ENCODE data around the gene TTC23.
"Not testable (repeated sequence)": the region's sequence is repeated elsewhere in the genome, so short reads cannot be mapped to it uniquely, and the experiment has no call there.

TTC23 gene

GRCh38 chr15:99248000-99248715, 1.2 kb downstream of the TTC23 start:
- no peak for DNase-seq (ENCODE audit: low read depth)

GRCh38 chr15:99247062-99247461, 2.3 kb downstream of the TTC23 start:
- no peak for DNase-seq (ENCODE audit: low read depth)

GRCh38 chr15:99244306-99244705, 5.1 kb downstream of the TTC23 start:
- DNase-seq (ENCODE audit: low read depth): no peak

GRCh38 chr15:99241752-99242151, 7.6 kb downstream of the TTC23 start:
- DNase-seq (ENCODE audit: low read depth): no peak

- DNase-seq (ENCODE audit: low read depth): no peak
Measured at GRCh38 chr15:99239545-99240198, 9.7 kb downstream of the TTC23 start.

GRCh38 chr15:99238849-99239248, 10.5 kb downstream of the TTC23 start:
- DNase-seq (ENCODE audit: low read depth): no peak

GRCh38 chr15:99234160-99234559, 15.2 kb downstream of the TTC23 start:
- DNase-seq (ENCODE audit: low read depth): not testable (repeated sequence)

GRCh38 chr15:99232740-99233139, 16.6 kb downstream of the TTC23 start:
- DNase-seq (ENCODE audit: low read depth): no peak

- no peak for DNase-seq (ENCODE audit: low read depth)
Measured at GRCh38 chr15:99230867-99231266, 18.5 kb downstream of the TTC23 start.

- no peak for DNase-seq (ENCODE audit: low read depth)
Measured at GRCh38 chr15:99228120-99228770, 21.1 kb downstream of the TTC23 start.

- DNase-seq (ENCODE audit: low read depth): no peak
Measured at GRCh38 chr15:99226802-99227201, 22.6 kb downstream of the TTC23 start.

GRCh38 chr15:99224372-99225214, 24.8 kb downstream of the TTC23 start:
- DNase-seq (ENCODE audit: low read depth): no peak

GRCh38 chr15:99213187-99213811, 36.1 kb downstream of the TTC23 start:
- DNase-seq (ENCODE audit: low read depth): peak; percentile 49

- no peak for DNase-seq (ENCODE audit: low read depth)
Measured at GRCh38 chr15:99212406-99212805, 37.0 kb downstream of the TTC23 start.

- no peak for DNase-seq (ENCODE audit: low read depth)
Measured at GRCh38 chr15:99211926-99212325, 37.5 kb downstream of the TTC23 start.

- no peak for DNase-seq (ENCODE audit: low read depth)
Measured at GRCh38 chr15:99210334-99210733, 39.0 kb downstream of the TTC23 start.

- no peak for DNase-seq (ENCODE audit: low read depth)
Measured at GRCh38 chr15:99209326-99209725, 40.1 kb downstream of the TTC23 start.

GRCh38 chr15:99207672-99208071, 41.7 kb downstream of the TTC23 start:
- DNase-seq (ENCODE audit: low read depth): no peak

- DNase-seq (ENCODE audit: low read depth): no peak
Measured at GRCh38 chr15:99202176-99202552, 47.2 kb downstream of the TTC23 start.

GRCh38 chr15:99201408-99202175, 47.8 kb downstream of the TTC23 start:
- DNase-seq (ENCODE audit: low read depth): no peak

GRCh38 chr15:99197856-99198255, 51.5 kb downstream of the TTC23 start:
- no peak for DNase-seq (ENCODE audit: low read depth)

Data from activated T-cell treated with anti-CD3 and anti-CD28 coated beads for 1 hour (primary cell).